Effector CD4-positive, alpha-beta T cell (primary cell): ENCODE results near the gene PRR9. TPM values are rescaled to one million over a fixed set of nuclear protein-coding genes. Genes with fewer than 3 reads are reported as not detected.
"Not testable (repeated sequence)": the region's sequence is repeated elsewhere in the genome, so short reads cannot be mapped to it uniquely, and the experiment has no call there.

Experiments used
- DNase-seq: peaks from one replicate; pipeline ENCODE4 v3.0.0-alpha.2; 2020
- total RNA-seq: gene quantifications from one replicate; lab custom pipeline; 2026; lab: John Stamatoyannopoulos, UW

PRR9 gene
- total RNA-seq: not detected

- no peak for DNase-seq
Measured at GRCh38 chr1:153217212-153217611, at the start of gene PRR9. Gene PRR9 (plus strand): TSS chr1:153217584. CDS start chr1:153218145, 561 bp downstream.

GRCh38 chr1:153168686-153169085, 48.7 kb upstream of the PRR9 start:
- DNase-seq: no peak

- DNase-seq: no peak
Measured at GRCh38 chr1:153174624-153175023, 42.8 kb upstream of the PRR9 start.

- DNase-seq: no peak
Measured at GRCh38 chr1:153178922-153179321, 38.5 kb upstream of the PRR9 start.

- no peak for DNase-seq
Measured at GRCh38 chr1:153180556-153180955, 36.8 kb upstream of the PRR9 start.

- not testable (repeated sequence) for DNase-seq
Measured at GRCh38 chr1:153188301-153188700, 29.1 kb upstream of the PRR9 start.

GRCh38 chr1:153190373-153190772, 27.0 kb upstream of the PRR9 start:
- no peak for DNase-seq

- DNase-seq: no peak
Measured at GRCh38 chr1:153192697-153193096, 24.7 kb upstream of the PRR9 start.

GRCh38 chr1:153194331-153195050, 22.9 kb upstream of the PRR9 start:
- DNase-seq: no peak

GRCh38 chr1:153195216-153195615, 22.2 kb upstream of the PRR9 start:
- DNase-seq: no peak

- no peak for DNase-seq
Measured at GRCh38 chr1:153202006-153202405, 15.4 kb upstream of the PRR9 start.

GRCh38 chr1:153203130-153203529, 14.3 kb upstream of the PRR9 start, which contains the start of gene LELP1:
Gene LELP1 (plus strand): TSS chr1:153203430. CDS start chr1:153204708, 1,278 bp downstream.
- DNase-seq: no peak

- no peak for DNase-seq
Measured at GRCh38 chr1:153206631-153207030, 10.8 kb upstream of the PRR9 start.

GRCh38 chr1:153210206-153210605, 7.2 kb upstream of the PRR9 start:
- no peak for DNase-seq

GRCh38 chr1:153212201-153212600, 5.2 kb upstream of the PRR9 start:
- no peak for DNase-seq

- DNase-seq: no peak
Measured at GRCh38 chr1:153213519-153213918, 3.9 kb upstream of the PRR9 start.

GRCh38 chr1:153217744-153218416, 496 bp downstream of the PRR9 start:
- DNase-seq: no peak

- DNase-seq: no peak
Measured at GRCh38 chr1:153220606-153221303, 3.4 kb downstream of the PRR9 start.

GRCh38 chr1:153223040-153223891, 5.9 kb downstream of the PRR9 start:
- DNase-seq: peak; percentile 13

- no peak for DNase-seq
Measured at GRCh38 chr1:153227810-153228209, 10.4 kb downstream of the PRR9 start.

- DNase-seq: no peak
Measured at GRCh38 chr1:153228491-153228890, 11.1 kb downstream of the PRR9 start.

GRCh38 chr1:153229076-153229829, 11.9 kb downstream of the PRR9 start:
- DNase-seq: not testable (repeated sequence)
